ENCODE measurements around the gene DOCK9. TPM values are rescaled to one million over a fixed set of nuclear protein-coding genes. Genes with fewer than 3 reads are reported as not detected.

Gene DOCK9
- total RNA-seq, 1 donor, result 44.5 TPM

DNA sequence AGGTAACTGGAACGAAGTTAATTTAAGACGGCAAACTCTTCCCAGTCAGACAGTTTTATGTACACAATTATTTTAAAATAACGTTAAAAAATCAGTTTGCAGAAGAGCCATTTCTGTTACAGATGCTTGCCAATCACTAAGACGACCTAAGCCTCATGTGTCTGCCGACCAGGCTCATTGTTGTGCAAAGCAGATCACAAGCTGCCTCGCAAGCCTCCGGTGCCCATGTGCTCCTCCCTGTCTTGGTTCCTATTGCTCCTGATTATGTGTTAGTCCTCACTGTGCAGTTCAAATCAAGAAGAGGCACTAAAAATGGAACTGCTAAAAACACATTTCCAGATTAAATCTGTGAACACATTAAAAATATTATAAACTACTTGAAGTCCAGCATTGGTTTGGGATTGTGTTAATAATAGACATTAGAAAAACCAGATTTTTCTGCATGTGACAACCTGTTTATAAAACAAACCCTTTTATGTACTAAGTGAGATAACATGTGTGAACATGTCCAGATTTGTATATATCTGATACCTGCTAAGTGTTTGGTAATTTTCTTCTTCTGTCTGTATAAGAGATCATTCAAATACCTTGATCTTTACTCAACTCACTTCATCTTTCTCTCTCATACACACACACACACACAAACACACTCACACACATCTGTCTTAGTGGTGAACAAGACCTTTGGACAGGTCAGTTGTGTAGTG, 143.5 kb downstream of the DOCK9 start:
- H3K27me3 ChIP-seq (ENCODE audit: insufficient read depth, low read length), result no peaks in the 10 kb centered on the region
- H3K4me2 ChIP-seq (ENCODE audit: insufficient read depth, low read length), result no peak overlapping the region
- no peak overlapping the region for H2AFZ ChIP-seq (ENCODE audit: low read length)
- TF ChIP-seq, protein P1, sequence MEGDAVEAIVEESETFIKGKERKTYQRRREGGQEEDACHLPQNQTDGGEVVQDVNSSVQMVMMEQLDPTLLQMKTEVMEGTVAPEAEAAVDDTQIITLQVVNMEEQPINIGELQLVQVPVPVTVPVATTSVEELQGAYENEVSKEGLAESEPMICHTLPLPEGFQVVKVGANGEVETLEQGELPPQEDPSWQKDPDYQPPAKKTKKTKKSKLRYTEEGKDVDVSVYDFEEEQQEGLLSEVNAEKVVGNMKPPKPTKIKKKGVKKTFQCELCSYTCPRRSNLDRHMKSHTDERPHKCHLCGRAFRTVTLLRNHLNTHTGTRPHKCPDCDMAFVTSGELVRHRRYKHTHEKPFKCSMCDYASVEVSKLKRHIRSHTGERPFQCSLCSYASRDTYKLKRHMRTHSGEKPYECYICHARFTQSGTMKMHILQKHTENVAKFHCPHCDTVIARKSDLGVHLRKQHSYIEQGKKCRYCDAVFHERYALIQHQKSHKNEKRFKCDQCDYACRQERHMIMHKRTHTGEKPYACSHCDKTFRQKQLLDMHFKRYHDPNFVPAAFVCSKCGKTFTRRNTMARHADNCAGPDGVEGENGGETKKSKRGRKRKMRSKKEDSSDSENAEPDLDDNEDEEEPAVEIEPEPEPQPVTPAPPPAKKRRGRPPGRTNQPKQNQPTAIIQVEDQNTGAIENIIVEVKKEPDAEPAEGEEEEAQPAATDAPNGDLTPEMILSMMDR (IDR thresholded peaks at IDR 0.05; ENCODE audit: extremely low read depth, low read depth, low read length), result no peak
- H3K4me3 ChIP-seq (ENCODE audit: insufficient read depth, low read length), result no peak overlapping the region
- H3K9me3 ChIP-seq (ENCODE audit: low read depth, low read length), result no peaks in the 10 kb centered on the region
- H4K20me1 ChIP-seq (ENCODE audit: insufficient read depth, low read length), result no peaks in the 10 kb centered on the region
- no peak for DNase-seq (ENCODE audit: insufficient read length, low spot score, missing footprints)
- H3K79me2 ChIP-seq (ENCODE audit: insufficient read depth, low read length), result no peaks in the 10 kb centered on the region
- no peaks in the 10 kb centered on the region for H3K36me3 ChIP-seq (ENCODE audit: insufficient read depth, low read length)
- peaks cover 10% of the 10 kb centered on the region for H3K4me1 ChIP-seq (ENCODE audit: insufficient read depth, low read length)
- no peak overlapping the region for H3K27ac ChIP-seq (ENCODE audit: low read depth, low read length)

DNA sequence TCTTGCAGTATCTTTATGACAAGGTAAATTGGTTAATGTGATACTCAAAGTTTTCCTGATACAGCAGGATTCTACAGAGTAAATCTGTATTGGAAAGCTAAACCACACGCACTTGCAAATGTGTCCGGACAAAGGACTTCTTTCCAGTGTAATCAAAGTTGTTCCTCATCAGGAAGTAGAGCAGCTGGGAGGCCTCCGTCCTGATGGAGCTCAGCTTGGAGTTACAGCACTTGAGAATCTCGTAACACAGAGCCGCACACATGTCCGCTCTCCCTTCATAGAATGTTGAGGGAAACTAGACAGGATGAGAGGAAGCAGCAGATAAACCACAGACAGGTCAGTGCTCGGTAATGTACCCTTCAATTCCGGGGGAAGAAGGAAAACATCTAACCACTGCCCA, 146.6 kb downstream of the DOCK9 start:
- Histone ChIP-seq H3K27ac (ENCODE audit: low read depth, low read length) (no peak overlapping the region), H3K79me2 (ENCODE audit: insufficient read depth, low read length) (no peaks in the 10 kb centered on the region), H3K36me3 (ENCODE audit: insufficient read depth, low read length) (no peaks in the 10 kb centered on the region), H3K4me3 (ENCODE audit: insufficient read depth, low read length) (no peak overlapping the region), H3K4me1 (ENCODE audit: insufficient read depth, low read length) (no peaks in the 10 kb centered on the region), H3K27me3 (ENCODE audit: insufficient read depth, low read length) (no peaks in the 10 kb centered on the region), H2AFZ (ENCODE audit: low read length) (no peak overlapping the region), H4K20me1 (ENCODE audit: insufficient read depth, low read length) (no peaks in the 10 kb centered on the region), H3K9me3 (ENCODE audit: low read depth, low read length) (no peaks in the 10 kb centered on the region), H3K4me2 (ENCODE audit: insufficient read depth, low read length) (no peak overlapping the region)
- TF ChIP-seq, protein P1 (IDR thresholded peaks at IDR 0.05; ENCODE audit: extremely low read depth, low read depth, low read length), result no peak
- DNase-seq (ENCODE audit: insufficient read length, low spot score, missing footprints), result no peak

DNA sequence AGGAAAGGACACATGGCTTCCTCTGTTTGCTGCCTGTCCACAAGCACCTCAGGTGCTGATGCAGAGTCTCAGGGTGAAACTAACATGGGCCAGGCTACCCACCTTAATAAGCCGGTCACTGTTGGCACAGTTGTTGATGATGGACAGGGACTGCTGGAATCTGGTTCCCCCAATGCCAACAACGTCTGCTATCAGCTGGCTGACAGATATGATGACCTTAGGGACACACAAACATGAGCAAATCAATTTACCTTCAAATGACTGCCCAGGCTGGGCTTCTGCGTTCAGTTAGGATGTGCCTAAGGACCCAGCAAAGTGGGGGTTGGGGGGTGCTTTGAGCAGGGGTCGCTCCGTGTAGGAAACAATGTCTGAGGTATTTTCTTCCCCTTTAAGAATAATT, 148.3 kb downstream of the DOCK9 start:
- Histone ChIP-seq H3K4me2 (ENCODE audit: insufficient read depth, low read length) (no peak overlapping the region), H3K9me3 (ENCODE audit: low read depth, low read length) (no peaks in the 10 kb centered on the region), H2AFZ (ENCODE audit: low read length) (no peak overlapping the region), H3K27ac (ENCODE audit: low read depth, low read length) (no peak overlapping the region), H4K20me1 (ENCODE audit: insufficient read depth, low read length) (no peaks in the 10 kb centered on the region), H3K79me2 (ENCODE audit: insufficient read depth, low read length) (no peaks in the 10 kb centered on the region), H3K27me3 (ENCODE audit: insufficient read depth, low read length) (no peaks in the 10 kb centered on the region), H3K4me3 (ENCODE audit: insufficient read depth, low read length) (no peak overlapping the region), H3K36me3 (ENCODE audit: insufficient read depth, low read length) (no peaks in the 10 kb centered on the region), H3K4me1 (ENCODE audit: insufficient read depth, low read length) (no peaks in the 10 kb centered on the region)
- DNase-seq (ENCODE audit: insufficient read length, low spot score, missing footprints), result no peak
- TF ChIP-seq, protein P1 (IDR thresholded peaks at IDR 0.05; ENCODE audit: extremely low read depth, low read depth, low read length), result no peak

DNA sequence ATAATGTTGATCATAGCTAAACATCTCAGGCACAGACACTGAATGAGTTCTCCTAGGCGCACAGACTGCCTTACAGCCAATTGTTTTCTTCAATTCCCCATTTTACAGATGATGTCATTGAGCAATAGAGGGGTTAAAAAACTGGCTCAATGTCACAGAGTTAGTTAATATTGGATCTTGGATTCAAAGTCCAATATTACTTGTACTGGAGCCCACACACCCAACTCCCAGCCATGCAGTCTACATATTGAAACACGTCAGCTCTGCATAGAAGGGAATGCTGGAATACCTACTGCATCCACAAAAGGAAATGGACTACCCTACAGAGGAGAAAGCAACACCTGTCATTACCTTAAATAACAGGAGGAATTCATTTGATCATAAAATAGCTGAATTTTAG, 149.2 kb downstream of the DOCK9 start:
- no peak overlapping the region for H2AFZ ChIP-seq (ENCODE audit: low read length)
- no peaks in the 10 kb centered on the region for H3K79me2 ChIP-seq (ENCODE audit: insufficient read depth, low read length)
- DNase-seq (ENCODE audit: insufficient read length, low spot score, missing footprints), result no peak
- no peaks in the 10 kb centered on the region for H4K20me1 ChIP-seq (ENCODE audit: insufficient read depth, low read length)
- H3K4me3 ChIP-seq (ENCODE audit: insufficient read depth, low read length), result no peak overlapping the region
- H3K36me3 ChIP-seq (ENCODE audit: insufficient read depth, low read length), result no peaks in the 10 kb centered on the region
- no peaks in the 10 kb centered on the region for H3K4me1 ChIP-seq (ENCODE audit: insufficient read depth, low read length)
- H3K27me3 ChIP-seq (ENCODE audit: insufficient read depth, low read length), result no peaks in the 10 kb centered on the region
- TF ChIP-seq, protein P1 (IDR thresholded peaks at IDR 0.05; ENCODE audit: extremely low read depth, low read depth, low read length), result no peak
- no peaks in the 10 kb centered on the region for H3K9me3 ChIP-seq (ENCODE audit: low read depth, low read length)
- H3K27ac ChIP-seq (ENCODE audit: low read depth, low read length), result no peak overlapping the region
- H3K4me2 ChIP-seq (ENCODE audit: insufficient read depth, low read length), result no peak overlapping the region

Measured in osteoblast (primary cell).